Tibial nerve (tissue), 4 donors: ENCODE data around the gene CRYGN.

Source experiments
- CTCF ChIP-seq, 5 experiments: fragments of 200-600 bp in 3 of 5; fragments of 450-650 bp in 2 of 5; sonication (generic) in 3 of 5; IDR thresholded peaks; one replicate each; pipeline ENCODE4 v1.5.1; 2016 to 2019; ENCODE audit warnings: antibody characterized with exemption in 5 of 5, mild to moderate bottlenecking in 3 of 5, moderate library complexity in 2 of 5
- EP300 ChIP-seq, 2 donors: sonication (generic); formaldehyde crosslinking; IDR thresholded peaks; one replicate each; pipeline ENCODE4 v1.6.1; 2017; ENCODE audit warnings: antibody characterized with exemption in 2 of 2, mild to moderate bottlenecking in 1 of 2
- POLR2A ChIP-seq, 2 donors: fragments of 450-650 bp; IDR thresholded peaks; one replicate each; pipeline ENCODE4 v1.6.1; 2017; ENCODE audit warnings: antibody characterized with exemption in 2 of 2, mild to moderate bottlenecking in 2 of 2, moderate library complexity in 2 of 2

- no peak for TF ChIP-seq EP300 (IDR thresholded peaks at IDR 0.05)
- no peak for TF ChIP-seq CTCF (IDR thresholded peaks at IDR 0.05)
- no peak for TF ChIP-seq POLR2A (IDR thresholded peaks at IDR 0.05)
Observed at GRCh38 chr7:151484971-151485707, 45.2 kb upstream of the CRYGN start.
